ENCODE results near the gene KNDC1. TPM values are rescaled to one million over a fixed set of nuclear protein-coding genes. Genes with fewer than 3 reads are reported as not detected.

KNDC1 gene
- total RNA-seq, 2 donors from 2014 or later: 6.5 to 9.6 TPM

GRCh38 chr10:133190225-133190624, 30.2 kb downstream of the KNDC1 start:
- no peak for TF ChIP-seq CTCF (conservative IDR thresholded peaks at IDR 0.05)
- 96 to 98% methylated on average over 5 to 10 of the region's 10 CpGs for WGBS, 2 experiments (ENCODE audit: insufficient coverage in 1 of 2, insufficient read length in 1 of 2)
- no peak overlapping the region for H3K27ac Mint-ChIP-seq
- peaks cover 1% of the 10 kb centered on the region for H3K36me3 Mint-ChIP-seq (ENCODE audit: low read depth)
- H3K27me3 Mint-ChIP-seq (ENCODE audit: insufficient read depth): peaks cover 1% of the 10 kb centered on the region
- no peak overlapping the region for H3K27ac ChIP-seq (ENCODE audit: low read depth, low read length)
- no peaks in the 10 kb centered on the region for H3K4me1 Mint-ChIP-seq
- no peaks in the 10 kb centered on the region for H3K4me1 ChIP-seq (ENCODE audit: control insufficient read depth, insufficient read depth, low read length)
- no peaks in the 10 kb centered on the region for H3K9me3 ChIP-seq (ENCODE audit: control insufficient read depth, low read length)
- no peaks in the 10 kb centered on the region for H3K36me3 ChIP-seq (ENCODE audit: control insufficient read depth, insufficient read depth, low read length)
- no peaks in the 10 kb centered on the region for H3K27me3 ChIP-seq (ENCODE audit: control insufficient read depth, insufficient read depth, low read length, poor library complexity, severe bottlenecking)
- no peak overlapping the region for H3K4me3 ChIP-seq (ENCODE audit: low read length)
- no peak overlapping the region for H3K9ac ChIP-seq (ENCODE audit: extremely low read depth, low read length, poor library complexity, severe bottlenecking)
- no peak overlapping the region for H3K4me3 Mint-ChIP-seq
- no peak for DNase-seq
- peaks cover 19% of the 10 kb centered on the region for H3K9me3 Mint-ChIP-seq

GRCh38 chr10:133191651-133192050, 31.6 kb downstream of the KNDC1 start:
- Histone ChIP-seq H3K4me3 (ENCODE audit: low read length) (no peak overlapping the region), H3K27ac (ENCODE audit: low read depth, low read length) (no peak overlapping the region), H3K4me1 (ENCODE audit: control insufficient read depth, insufficient read depth, low read length) (no peaks in the 10 kb centered on the region), H3K9me3 (ENCODE audit: control insufficient read depth, low read length) (no peaks in the 10 kb centered on the region), H3K36me3 (ENCODE audit: control insufficient read depth, insufficient read depth, low read length) (no peaks in the 10 kb centered on the region), H3K9ac (ENCODE audit: extremely low read depth, low read length, poor library complexity, severe bottlenecking) (no peak overlapping the region), H3K27me3 (ENCODE audit: control insufficient read depth, insufficient read depth, low read length, poor library complexity, severe bottlenecking) (no peaks in the 10 kb centered on the region)
- Mint-ChIP-seq H3K4me1 (no peaks in the 10 kb centered on the region), H3K9me3 (peaks cover 19% of the 10 kb centered on the region), H3K27me3 (ENCODE audit: insufficient read depth) (peaks cover 1% of the 10 kb centered on the region), H3K27ac (no peak overlapping the region), H3K4me3 (no peak overlapping the region), H3K36me3 (ENCODE audit: low read depth) (peaks cover 1% of the 10 kb centered on the region)
- no peak for DNase-seq
- 97 to 100% methylated on average over 3 to 4 of the region's 4 CpGs for WGBS, 2 experiments (ENCODE audit: insufficient coverage in 1 of 2, insufficient read length in 1 of 2)
- no peak for TF ChIP-seq CTCF (conservative IDR thresholded peaks at IDR 0.05)

- Histone ChIP-seq H3K27ac (ENCODE audit: low read depth, low read length) (no peak overlapping the region), H3K9me3 (ENCODE audit: control insufficient read depth, low read length) (no peaks in the 10 kb centered on the region), H3K4me3 (ENCODE audit: low read length) (no peak overlapping the region), H3K36me3 (ENCODE audit: control insufficient read depth, insufficient read depth, low read length) (no peaks in the 10 kb centered on the region), H3K4me1 (ENCODE audit: control insufficient read depth, insufficient read depth, low read length) (no peaks in the 10 kb centered on the region), H3K9ac (ENCODE audit: extremely low read depth, low read length, poor library complexity, severe bottlenecking) (no peak overlapping the region), H3K27me3 (ENCODE audit: control insufficient read depth, insufficient read depth, low read length, poor library complexity, severe bottlenecking) (no peaks in the 10 kb centered on the region)
- Mint-ChIP-seq H3K4me3 (no peak overlapping the region), H3K4me1 (no peaks in the 10 kb centered on the region), H3K27ac (no peak overlapping the region), H3K27me3 (ENCODE audit: insufficient read depth) (peaks cover 1% of the 10 kb centered on the region), H3K9me3 (peaks cover 19% of the 10 kb centered on the region), H3K36me3 (ENCODE audit: low read depth) (peaks cover 1% of the 10 kb centered on the region)
- DNase-seq: no peak
- WGBS, 2 experiments (ENCODE audit: insufficient coverage in 1 of 2, insufficient read length in 1 of 2): 96 to 100% methylated on average over 1 to 3 of the region's 4 CpGs
- no peak for TF ChIP-seq CTCF (conservative IDR thresholded peaks at IDR 0.05)
These were observed 34.1 kb downstream of the KNDC1 start for GRCh38 chr10:133194151-133194550.
